PFSK-1 (cell line): ENCODE measurements around the gene FAT1.

Source experiments
- FOXP2 ChIP-seq: optimal IDR thresholded peaks from 2 replicates; pipeline ENCODE3; 2011; ENCODE audit warnings: borderline replicate concordance, control low read depth, inconsistent platforms; ENCODE audit not compliant: insufficient read depth; ENCODE audit errors: extremely low read length, extremely low read depth
- POLR2AphosphoS5 ChIP-seq: IDR thresholded peaks from 2 replicates; pipeline ENCODE4 v1.6.1; 2012; ENCODE audit warnings: low read depth, mild to moderate bottlenecking, control low read depth, low read length, moderate library complexity
- REST ChIP-seq, 2 experiments: IDR thresholded peaks; 2 replicates each; pipeline versions ENCODE4 v1.6.1 to v1.8.0; 2011 to 2012; ENCODE audit warnings: low read depth in 2 of 2, low read length in 2 of 2, control low read depth in 1 of 2, inconsistent platforms in 1 of 2, mild to moderate bottlenecking in 1 of 2, moderate library complexity in 1 of 2; ENCODE audit not compliant: insufficient read depth in 1 of 2
- SIN3A ChIP-seq: IDR thresholded peaks from 2 replicates; pipeline ENCODE4 v1.6.1; 2012; ENCODE audit warnings: mild to moderate bottlenecking, low read length, moderate library complexity, borderline replicate concordance; ENCODE audit not compliant: insufficient read depth
- TAF1 ChIP-seq: IDR thresholded peaks from 2 replicates; pipeline ENCODE4 v1.6.1; 2012; ENCODE audit warnings: low read length, control low read depth, borderline replicate concordance; ENCODE audit not compliant: insufficient read depth

DNA sequence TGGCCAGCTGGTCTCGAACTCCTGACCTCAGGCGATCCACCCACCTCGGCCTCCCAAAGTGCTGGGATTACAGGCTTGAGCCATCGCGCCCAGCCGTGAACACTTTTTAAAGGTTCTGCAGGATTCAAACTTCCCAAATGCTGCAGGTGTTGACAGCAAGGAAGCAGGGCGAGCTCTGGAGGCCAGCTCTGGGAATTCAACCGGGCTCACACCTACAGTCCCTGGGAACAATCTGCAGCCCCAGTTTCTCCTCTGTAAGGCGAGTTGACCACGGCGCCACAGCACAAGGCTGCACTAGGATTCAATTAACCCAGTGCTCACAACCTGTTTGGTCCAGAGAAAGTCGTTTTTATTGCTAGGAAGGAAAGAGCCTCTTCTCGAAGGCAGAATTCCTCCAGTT is 169.9 kb downstream of the FAT1 start:
- TF ChIP-seq SIN3A (no peak), TAF1 (no peak), REST (IDR thresholded peaks at IDR 0.05; ENCODE audit: insufficient read depth in 1 of 2, low read depth in 2 of 2, low read length in 2 of 2) (no peak), POLR2AphosphoS5 (no peak), FOXP2 (no peak)
